GM23248 (cell line): ENCODE results near the gene NHSL1.

Experiments used
- EZH2 ChIP-seq: fragments of 200-600 bp; sonication (generic); IDR thresholded peaks from 2 replicates; pipeline ENCODE4 v1.6.1; 2018; ENCODE audit warnings: antibody characterized with exemption, mild to moderate bottlenecking; ENCODE audit not compliant: insufficient read depth, poor library complexity, severe bottlenecking
- EZH2phosphoT487 ChIP-seq: fragments of 200-600 bp; sonication (generic); IDR thresholded peaks from 2 replicates; pipeline ENCODE4 v1.6.1; 2018; ENCODE audit warnings: antibody characterized with exemption, moderate library complexity, mild to moderate bottlenecking, low read depth; ENCODE audit not compliant: insufficient read depth

DNA sequence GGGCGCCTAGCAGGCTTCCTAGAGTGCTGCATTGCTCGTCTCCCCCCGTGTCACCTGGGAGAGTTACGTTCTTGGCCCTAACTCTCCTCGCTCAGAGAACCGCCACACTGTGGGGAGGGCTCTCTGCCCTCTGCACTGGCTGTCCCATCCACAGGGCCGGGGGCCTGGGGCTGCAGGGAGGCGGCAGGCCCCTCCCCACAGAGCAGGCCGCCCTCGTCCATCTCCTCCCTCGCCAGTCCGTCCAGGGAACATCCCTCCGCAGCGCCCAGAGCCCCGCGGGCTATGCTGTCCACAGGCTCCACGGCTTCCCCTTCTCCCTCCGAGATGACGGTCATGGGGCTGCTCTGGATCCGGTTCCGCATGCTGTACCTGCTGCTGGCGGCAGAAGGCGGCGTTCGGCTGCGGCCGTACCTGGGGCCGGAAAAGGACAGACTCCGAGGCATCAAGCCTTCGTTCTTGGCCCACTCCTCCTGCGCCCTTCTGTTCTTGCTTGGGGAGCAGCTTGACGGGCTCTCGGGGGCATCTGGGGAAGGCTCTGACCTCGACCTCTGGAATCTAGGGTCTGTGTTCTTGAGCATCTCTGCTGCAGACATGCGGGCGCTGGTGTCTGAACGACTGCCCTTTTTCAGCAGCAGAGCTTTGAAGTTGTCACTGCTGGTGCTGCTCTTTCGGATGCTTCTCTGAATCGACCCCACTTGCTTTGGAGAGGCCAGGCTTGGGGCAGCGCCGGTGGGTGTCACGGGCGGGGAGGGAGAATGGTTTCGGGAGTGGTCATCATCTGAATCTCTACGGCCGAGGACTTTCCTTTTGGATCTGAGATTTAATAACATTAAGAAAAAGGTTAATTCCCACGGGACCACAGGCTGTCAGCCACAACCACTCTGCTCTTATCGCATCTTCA is 75.0 kb downstream of the NHSL1 start:
- TF ChIP-seq EZH2, result no peak
- no peak for TF ChIP-seq EZH2phosphoT487
